ENCODE results near the gene CRYAB.
"Not testable (repeated sequence)": the region's sequence is repeated elsewhere in the genome, so short reads cannot be mapped to it uniquely, and the experiment has no call there.

CRYAB gene

DNA sequence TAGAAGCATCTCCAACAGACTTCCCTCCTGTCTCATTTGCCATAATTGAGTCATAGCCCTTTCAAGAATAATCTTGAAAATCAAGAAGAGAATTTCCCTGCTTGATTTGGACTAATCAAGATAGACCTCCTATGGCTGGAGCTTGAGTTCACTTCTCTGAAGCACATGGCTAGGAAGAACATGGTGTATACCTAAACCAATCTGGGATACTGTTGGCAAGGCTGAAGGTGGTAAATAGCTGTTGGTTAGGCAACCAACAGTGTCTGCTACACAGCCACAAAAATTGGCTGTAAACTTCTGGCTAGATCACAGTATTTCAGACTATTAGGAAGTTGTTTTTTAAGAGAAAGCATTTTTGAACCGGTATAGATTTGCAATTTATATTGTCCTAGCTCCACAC lies 4.9 kb downstream of the CRYAB start:
- no peak for DNase-seq

DNA sequence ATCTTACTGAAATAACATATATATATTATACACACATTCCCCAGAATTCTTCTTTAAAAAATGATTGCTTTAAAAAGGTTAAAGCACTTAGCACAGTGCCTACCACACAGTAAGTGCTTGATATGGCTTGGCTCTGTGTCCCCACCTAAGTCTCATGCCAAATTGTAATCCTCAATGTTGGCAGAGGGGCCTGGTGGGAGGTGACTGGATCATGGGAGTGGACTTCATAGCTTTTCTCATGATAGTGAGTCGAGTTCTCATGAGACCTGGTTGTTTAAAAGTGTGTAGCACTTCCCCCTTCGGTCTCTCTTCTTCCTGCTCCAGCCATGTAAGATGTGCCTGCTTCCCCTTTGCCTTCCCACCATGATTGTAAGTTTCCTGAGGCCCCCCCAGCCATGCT lies 6.2 kb downstream of the CRYAB start:
- peak in 1 of 14 donors; percentile 4 for DNase-seq

DNA sequence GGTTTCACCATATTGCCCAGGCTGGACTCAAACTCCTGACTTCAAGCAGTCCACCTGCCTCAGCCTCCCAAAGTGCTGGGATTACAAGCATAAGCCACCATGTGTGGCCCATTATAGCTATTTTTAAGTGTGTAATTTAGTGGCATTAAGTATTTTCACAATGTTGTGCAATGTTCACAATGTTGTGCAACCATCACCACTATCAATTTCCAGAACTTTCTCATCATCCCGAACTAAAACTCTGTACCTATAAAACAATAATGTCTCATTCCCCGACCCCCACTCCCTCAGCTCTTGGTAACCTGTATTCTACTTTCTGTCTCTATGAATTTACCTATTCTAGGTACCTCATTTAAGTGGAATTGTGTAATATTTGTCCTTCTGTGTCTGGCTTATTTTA lies 24.7 kb downstream of the CRYAB start:
- DNase-seq: no peak

DNA sequence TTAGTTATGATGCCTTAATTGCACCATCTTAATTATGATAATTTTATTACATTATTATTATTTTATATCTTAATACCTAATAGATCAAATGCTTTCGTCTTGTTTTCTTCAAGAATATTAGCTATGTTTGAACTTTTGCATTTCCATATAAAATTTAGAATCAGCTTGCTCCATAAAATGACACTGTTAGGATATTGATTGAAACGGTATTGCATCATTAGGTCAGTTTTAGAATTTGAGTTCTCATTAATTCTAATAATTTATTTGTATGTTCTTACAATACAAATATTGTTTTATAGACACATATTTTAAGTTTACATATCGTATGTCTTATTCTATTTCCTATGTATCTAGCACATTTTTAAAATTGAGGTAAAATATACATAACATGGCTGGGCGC lies 25.5 kb downstream of the CRYAB start:
- no peak for DNase-seq

DNA sequence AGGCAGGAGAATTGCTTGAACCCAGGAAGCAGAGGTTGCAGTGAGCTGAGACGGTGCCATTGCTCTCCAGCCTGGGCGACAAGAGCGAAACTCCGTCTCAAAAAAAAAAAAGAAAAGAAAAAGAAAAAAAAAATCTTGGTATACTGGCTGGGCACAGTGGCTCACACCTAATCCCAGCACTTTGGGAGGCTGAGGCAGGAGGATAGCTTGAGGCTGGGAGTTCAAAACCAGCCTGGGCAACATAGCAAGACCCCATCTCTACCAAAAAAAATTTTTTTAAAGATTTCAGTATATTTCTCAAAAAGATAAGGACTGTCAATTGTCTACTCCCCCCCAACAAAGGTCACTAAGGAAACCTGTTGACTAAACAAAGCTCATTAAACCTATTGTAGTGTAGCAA lies 26.5 kb downstream of the CRYAB start:
- DNase-seq: not testable (repeated sequence)

DNA sequence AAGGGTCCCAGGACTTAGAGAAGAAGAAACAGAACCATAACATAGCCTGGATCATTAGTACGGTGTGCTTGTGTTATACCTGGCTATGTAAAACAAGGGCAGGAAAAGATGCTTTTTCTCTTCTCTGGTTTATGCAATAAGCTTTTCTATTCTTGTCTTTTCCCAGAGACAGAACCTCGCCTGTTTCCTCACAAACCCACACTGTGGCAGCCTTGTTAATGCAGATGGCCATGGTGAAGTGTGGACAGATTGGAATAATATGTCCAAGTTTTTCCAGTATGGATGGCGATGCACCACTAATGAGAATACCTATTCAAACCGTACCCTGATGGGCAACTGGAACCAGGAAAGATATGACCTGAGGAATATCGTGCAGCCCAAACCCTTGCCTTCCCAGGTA lies 29.4 kb downstream of the CRYAB start:
- DNase-seq: no peak

DNA sequence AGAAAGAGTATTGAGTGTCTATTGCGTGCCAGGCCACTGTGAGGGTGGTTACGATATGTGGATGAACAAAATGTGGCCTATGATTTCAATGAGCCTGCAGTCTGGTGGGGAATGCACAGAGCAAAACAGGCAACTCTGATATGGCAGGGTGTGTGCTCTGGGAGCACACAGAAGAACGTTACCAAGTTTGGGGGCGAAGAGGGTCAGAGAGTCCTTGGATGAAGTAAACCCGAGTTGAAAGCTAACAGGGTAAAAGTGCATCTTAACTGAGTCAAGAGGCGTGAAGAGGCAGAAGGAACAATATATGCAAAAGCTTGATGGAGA lies 32.0 kb downstream of the CRYAB start:
- DNase-seq: no peak

DNA sequence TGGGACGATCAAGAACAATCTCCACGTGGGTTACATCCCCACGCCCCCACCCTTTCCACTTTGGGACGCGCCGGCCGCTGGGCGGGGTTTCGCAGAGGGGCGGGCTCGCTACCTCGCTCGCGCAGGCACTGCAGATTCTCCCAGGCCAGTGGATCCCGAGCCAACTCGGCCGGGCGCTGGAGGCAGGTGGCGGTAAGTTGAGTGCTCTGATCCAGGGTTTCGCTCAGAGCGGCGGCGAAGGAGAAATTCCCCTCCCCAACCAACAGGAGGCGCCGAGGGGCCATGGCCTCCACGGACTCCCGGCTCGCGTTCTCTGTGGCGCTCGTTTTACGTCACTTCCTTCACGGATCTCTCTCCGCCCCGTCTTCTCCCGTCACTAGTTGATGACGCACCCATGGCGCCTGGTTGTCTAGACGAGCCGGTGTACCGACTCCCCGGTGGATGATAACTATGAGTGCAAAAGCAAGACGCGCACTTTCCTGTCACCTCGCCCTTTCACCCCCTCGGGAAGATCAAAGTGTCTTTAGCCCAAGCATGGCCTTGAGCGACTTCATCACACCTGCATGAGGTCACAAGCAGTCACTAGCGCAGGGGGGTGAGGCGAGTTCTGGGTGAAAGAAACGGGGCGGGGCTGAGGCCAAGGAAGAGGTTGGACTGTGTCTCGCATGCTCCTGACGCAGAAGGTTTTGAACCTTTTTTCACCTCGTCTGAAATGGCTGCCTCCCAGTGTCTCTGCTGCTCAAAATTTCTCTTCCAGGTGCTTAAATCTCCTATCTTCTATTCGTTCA lies 32.5 kb downstream of the CRYAB start, which contains the start of the genes CFAP68 and FDXACB1:
CFAP68 (plus strand) TSS at position 693 of the 788 bp plus-strand sequence; CDS start at position 713, 20 bp downstream.
FDXACB1 (minus strand) TSS at position 317 of the 788 bp plus-strand sequence; CDS start at position 284, 33 bp downstream.
- peak; percentile 79 to 99 (median 94) for DNase-seq

DNA sequence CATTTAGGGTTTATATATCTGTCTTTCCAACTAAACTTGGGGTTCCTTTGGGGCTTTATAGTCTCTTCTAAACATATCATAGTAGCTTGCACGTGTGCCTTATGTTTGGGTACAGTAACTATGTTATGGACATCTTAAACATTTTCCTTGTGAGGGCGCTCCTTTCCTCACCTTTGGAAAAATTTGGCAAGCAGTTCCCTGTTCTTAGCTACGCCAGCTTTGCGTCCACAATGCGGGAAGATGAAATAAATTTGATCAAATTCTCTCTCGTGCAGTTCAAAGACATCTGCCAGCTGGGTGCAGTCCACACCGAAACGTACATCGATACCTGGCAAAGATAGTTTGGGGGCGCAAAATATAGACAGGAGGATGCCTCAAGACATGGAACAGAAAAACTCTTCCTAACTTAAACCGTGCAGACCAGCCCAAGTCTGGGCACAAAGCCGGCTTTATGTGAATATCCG lies 33.2 kb downstream of the CRYAB start:
- DNase-seq: no peak

DNA sequence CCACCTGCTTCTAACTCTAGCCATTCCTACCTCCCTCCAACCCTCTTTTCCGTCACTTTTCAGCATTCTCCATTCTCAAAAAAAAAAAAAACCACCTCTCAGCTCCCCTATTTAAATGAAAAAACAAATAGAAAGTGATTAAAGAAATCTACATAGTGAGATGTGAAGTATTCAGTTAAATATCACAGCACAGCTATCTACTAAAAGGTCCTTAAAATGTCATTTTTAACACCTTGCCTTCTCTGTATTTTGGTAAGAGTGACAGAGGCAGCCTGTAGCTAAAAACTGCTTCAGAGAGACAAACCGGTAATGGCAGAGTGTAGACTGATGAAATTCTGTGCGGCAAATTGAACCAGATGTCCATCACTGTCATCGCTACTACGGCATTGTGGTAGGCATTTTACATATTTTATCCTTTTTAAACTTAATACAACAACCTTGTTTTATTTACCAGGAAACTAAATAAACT lies 39.8 kb downstream of the CRYAB start:
- DNase-seq: peak in 1 of 14 donors; percentile 54

DNA sequence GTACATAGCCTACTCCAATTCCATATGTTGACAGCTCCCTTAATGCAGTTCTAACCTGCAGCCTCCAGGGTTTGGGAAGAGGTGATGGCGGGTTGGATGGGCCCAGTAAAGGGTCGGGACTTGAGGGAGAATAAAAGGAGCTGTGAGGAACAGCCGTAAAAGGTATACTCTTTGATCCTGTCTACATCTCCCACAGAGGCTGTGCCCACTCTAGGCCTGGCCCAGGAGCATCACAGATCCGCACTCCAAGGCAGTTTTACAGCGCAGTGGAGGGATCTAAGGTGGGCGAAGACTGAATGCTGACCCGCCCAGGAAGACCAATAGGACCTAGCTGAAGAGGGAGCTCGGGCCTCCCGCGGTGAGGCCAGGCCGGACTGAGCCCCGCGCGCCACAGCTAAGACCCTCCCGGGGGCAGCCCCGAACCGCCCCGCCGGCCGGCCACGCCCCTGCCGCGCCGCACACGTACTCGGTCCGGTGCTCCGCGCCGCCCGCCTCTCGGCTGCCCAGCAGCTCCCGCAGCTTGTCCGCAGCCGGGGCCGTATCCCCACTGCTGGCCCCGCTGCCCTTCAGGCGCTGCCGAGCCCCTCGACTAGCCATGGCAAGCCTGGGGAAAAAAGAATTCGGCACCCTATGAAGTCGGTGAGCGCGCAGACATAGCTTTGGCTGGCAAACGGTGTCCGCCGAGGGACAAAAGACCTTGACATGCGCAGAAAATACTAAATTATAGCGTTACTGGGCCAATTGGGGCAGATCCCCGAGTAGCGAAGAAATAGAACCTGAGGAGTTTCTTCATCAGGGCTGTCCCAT lies 40.5 kb downstream of the CRYAB start, which contains the start of gene ALG9:
ALG9 (minus strand) TSS at position 696 of the 807 bp plus-strand sequence; CDS start at position 597, 99 bp downstream.
- peak; percentile 17 to 91 (median 70) for DNase-seq

DNA sequence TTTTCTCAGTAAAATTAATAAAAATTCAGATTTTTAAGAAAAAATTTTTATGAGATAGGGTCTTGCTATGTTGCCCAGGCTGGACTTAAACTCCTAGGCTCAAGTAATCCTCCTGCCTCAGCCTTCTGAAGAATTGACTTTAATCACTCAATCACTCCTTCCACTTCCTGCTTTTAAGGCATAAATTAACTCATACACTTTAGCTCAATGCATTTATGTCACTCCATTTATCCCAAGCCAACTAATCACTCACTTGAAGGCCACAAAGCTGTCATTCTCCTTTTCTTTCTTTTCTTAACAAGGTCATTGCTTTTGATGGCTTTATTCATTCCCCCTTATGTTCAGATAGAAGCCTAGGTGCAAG lies 41.1 kb downstream of the CRYAB start:
- no peak for DNase-seq

DNA sequence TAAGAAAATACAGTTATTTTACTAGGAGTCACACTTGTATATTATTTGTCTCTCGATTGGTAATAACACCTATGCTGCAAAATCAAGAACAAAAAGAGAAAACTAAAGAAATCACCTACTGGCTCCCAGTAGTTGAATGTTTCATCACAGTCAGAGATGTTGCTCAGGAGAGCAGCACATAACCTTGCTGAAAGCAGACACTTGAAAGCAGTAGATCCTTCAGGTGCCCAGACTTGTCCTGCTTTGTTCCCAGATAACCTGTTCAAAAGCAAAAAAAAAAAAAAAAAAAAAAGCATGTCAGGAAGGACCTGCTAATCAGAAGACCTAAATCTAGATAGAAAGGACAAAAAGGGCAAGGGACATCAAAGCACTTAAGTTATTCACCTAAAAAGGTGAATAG lies 41.5 kb downstream of the CRYAB start:
- DNase-seq: no peak

DNA sequence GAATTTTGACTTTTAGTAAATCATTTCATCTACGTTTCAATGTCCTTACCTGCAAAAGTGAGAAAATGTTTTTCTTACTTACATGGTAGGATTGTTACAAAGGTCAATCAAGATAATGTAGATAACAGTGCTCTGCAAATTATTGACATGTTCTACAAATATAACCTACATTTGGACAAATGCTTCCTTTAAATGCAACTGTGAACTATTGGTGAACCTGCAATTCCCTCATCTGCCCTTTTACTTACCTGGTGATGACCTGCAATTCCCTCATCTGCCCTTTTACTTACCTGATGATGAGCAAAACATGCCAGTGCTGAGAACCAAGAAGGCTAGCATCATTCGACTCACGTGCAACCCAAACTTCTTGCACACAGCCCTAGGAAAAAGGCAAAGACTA lies 51.3 kb downstream of the CRYAB start:
- no peak for DNase-seq
